ENCODE data around the gene CHKA.
"Not testable (repeated sequence)": the region's sequence is repeated elsewhere in the genome, so short reads cannot be mapped to it uniquely, and the experiment has no call there.

Gene CHKA

GRCh38 chr11:68115285-68115684 is 5.9 kb downstream of the CHKA start:
- FAIRE-seq, result no peak

- no peak for FAIRE-seq
Measured at GRCh38 chr11:68113986-68114385, 7.2 kb downstream of the CHKA start.

- FAIRE-seq, result no peak
Measured at GRCh38 chr11:68107689-68108088, 13.5 kb downstream of the CHKA start.

- FAIRE-seq, result no peak
Measured at GRCh38 chr11:68106165-68106940, 14.8 kb downstream of the CHKA start.

- FAIRE-seq, result no peak
Measured at GRCh38 chr11:68099474-68100405, 21.4 kb downstream of the CHKA start.

- FAIRE-seq, result no peak
Measured at GRCh38 chr11:68099057-68099456, 22.1 kb downstream of the CHKA start.

GRCh38 chr11:68096962-68097361 is 24.2 kb downstream of the CHKA start:
- no peak for FAIRE-seq

- no peak for FAIRE-seq
Measured at GRCh38 chr11:68093565-68093964, 27.6 kb downstream of the CHKA start.

- not testable (repeated sequence) for FAIRE-seq
Measured at GRCh38 chr11:68092946-68093345, 28.2 kb downstream of the CHKA start.

GRCh38 chr11:68092411-68092810 is 28.8 kb downstream of the CHKA start:
- no peak for FAIRE-seq

- FAIRE-seq, result no peak
Measured at GRCh38 chr11:68090706-68091105, 30.5 kb downstream of the CHKA start.

- no peak for FAIRE-seq
Measured at GRCh38 chr11:68090287-68090686, 30.9 kb downstream of the CHKA start.

- FAIRE-seq, result no peak
Measured at GRCh38 chr11:68089679-68090078, 31.5 kb downstream of the CHKA start.

GRCh38 chr11:68083517-68083916 is 37.7 kb downstream of the CHKA start:
- FAIRE-seq, result no peak

- FAIRE-seq, result no peak
Measured at GRCh38 chr11:68082481-68082880, 38.7 kb downstream of the CHKA start.

- no peak for FAIRE-seq
Measured at GRCh38 chr11:68081691-68082090, 39.5 kb downstream of the CHKA start.

- no peak for FAIRE-seq
Measured at GRCh38 chr11:68080860-68081259, 40.3 kb downstream of the CHKA start.

GRCh38 chr11:68077617-68078582 is 43.3 kb downstream of the CHKA start:
- no peak for FAIRE-seq

GRCh38 chr11:68076371-68077042 is 44.7 kb downstream of the CHKA start:
- FAIRE-seq, result no peak

- FAIRE-seq, result no peak
Measured at GRCh38 chr11:68074584-68075352, 46.4 kb downstream of the CHKA start.
